D341Med (cell line): ENCODE results near the gene PIMREG.

Source experiments
- DNase-seq: peaks from one replicate; pipeline ENCODE4 v3.0.0; 2012; ENCODE audit warnings: low spot score

Gene PIMREG

DNA sequence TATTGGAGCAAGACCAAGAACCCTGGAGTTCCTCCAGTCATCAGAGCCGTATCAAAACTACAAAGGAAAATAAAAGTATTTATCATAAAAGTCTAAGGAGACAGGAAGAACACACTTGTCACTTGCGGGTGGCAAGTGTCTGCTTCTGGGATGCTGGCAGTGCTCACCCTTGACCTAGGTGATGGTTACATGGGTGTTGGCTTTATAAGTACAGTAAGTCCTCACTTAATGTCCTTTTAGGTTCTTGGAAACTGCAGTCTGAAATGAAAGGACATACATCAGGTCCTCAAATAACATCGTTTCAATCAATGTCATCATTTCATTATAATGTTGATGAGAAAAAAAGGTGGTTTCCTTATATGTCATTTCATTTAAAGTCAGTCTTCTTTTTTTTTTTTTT lies 6.3 kb upstream of the PIMREG start:
- no peak for DNase-seq

DNA sequence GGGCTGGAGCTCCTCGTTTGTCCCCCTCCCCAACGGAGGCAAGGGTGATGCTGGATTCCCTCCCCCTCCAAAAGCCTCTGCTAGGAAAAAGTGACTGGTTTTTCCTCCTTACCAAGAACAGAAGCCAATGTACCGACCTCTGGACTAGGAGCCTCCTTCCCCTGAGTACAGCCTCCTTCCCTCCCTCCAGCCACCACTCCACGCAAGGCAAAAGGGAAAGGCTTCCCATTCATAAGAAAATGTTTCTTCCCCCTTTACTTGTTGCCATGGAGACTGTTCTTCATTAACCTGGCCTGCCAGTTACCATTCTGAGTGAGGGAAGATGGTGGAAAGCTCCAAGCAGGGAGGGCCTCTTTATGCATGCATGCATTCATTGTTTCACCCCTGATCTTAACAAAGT lies 4.3 kb upstream of the PIMREG start:
- no peak for DNase-seq

DNA sequence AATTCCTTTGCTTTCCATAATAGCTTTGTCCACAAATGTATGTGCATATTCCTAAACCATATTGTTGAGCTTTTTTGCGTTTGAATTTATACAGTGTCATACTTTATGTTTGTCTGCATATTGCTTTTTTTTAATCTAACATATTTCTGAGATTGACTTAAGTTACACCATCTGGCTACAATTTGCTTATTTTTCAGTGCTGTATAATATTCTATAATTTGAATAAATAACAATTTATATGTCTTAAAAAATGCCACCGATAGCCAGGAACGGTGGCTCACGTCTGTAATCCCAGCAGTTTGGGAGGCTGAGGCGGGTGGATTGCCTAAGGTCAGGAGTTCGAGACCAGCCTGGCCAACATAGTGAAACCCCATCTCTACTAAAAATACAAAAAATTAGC lies 1.5 kb upstream of the PIMREG start:
- no peak for DNase-seq

DNA sequence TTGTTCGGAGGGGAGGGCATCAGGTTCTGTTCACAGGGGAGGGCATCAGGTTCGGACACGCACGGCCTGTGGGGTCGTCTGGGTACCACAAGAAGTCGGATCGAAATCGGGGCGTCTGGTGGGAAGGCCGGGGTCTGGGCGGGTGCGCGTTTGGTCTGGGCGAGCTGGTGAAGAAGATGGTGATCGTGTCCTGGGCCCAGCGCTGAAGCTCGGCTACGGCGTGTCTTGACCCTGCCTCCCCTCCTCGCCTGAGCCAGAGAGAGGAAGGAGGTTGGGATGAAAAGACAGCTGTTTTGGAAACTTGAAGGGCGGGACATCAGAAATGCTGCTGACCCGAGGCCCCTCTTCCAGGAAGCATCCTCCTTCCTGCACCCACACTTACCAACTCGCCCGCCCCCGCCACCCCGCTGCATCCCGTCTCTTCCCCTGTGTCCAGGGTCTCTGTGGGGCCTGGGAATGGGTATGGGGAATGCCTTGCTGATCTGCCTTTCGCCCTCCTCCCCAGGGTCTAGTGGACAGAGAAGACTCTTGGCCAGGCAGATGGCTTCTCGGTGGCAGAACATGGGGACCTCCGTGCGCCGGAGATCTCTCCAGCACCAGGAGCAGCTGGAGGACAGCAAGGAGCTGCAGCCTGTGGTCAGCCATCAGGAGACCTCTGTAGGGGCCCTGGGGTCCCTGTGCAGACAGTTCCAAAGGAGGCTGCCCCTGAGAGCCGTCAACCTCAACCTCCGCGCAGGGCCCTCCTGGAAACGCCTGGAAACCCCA lies 498 bp downstream of the PIMREG start:
- no peak for DNase-seq

DNA sequence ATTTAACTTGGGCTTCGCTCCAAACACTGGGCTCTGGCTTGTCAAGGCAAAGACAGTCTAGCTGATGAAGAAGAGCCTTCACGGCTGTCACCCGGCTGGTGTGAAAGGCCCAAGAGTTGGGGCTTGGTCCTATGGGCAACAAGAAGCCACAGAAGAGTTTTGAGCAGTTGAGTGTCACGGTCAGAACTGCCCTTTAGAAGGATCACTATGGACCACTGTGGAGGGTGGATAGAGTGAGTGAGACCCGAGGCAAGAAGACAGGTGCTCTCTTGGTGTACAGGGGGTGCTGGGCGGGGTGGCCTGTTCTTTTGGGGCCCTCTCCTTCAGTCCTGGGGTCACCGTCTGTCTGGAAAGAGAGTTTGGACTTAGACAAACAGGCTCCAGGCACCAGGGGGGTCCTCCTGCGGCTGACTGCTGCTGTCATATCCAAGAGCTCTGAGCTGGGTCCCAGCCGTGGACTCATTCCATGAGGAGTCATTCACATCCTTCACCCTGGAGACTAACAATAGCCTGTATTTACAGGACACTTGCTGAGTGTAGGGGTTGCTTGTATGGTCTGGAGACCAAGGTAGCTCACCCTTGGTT lies 2.4 kb downstream of the PIMREG start:
- DNase-seq, result no peak

DNA sequence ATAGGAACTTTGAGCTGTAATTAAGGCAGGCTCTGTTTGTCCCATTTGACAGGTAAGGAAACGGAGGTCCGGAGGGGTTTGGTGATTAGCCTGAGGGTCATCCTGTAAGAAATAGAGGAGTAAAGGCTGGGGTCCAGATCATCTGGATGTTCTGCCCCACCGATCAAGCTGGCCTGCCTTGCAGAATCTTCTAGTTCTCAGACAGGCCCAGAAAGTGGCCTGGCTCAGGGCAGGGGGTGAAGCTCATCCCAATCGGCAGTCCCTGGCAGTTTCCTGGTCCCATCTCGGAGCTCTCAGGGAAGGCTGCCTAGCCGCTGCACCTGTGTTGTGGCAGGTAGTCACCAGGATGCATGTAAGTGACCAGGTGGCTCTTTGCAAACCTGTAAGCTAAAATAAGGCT lies 4.2 kb downstream of the PIMREG start:
- no peak for DNase-seq

DNA sequence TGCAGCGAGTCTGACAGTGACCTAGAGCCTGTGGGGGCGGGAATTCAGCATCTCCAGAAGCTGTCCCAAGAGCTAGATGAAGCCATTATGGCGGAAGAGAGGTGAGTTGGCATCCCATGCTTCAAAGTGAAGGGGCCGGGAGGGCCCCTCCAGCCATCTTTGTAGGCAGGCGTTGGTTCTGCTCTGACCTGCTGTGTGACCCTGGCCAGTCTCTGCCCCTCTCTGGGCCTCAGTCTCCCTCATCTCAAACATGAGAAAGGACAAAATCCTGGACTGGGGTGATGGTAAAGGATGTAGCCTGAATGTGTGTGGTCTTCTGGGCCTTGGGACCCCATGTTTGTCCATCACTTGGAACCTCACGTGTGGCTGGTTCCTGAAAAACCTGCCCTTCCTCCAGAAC lies 5.1 kb downstream of the PIMREG start:
- no peak for DNase-seq

DNA sequence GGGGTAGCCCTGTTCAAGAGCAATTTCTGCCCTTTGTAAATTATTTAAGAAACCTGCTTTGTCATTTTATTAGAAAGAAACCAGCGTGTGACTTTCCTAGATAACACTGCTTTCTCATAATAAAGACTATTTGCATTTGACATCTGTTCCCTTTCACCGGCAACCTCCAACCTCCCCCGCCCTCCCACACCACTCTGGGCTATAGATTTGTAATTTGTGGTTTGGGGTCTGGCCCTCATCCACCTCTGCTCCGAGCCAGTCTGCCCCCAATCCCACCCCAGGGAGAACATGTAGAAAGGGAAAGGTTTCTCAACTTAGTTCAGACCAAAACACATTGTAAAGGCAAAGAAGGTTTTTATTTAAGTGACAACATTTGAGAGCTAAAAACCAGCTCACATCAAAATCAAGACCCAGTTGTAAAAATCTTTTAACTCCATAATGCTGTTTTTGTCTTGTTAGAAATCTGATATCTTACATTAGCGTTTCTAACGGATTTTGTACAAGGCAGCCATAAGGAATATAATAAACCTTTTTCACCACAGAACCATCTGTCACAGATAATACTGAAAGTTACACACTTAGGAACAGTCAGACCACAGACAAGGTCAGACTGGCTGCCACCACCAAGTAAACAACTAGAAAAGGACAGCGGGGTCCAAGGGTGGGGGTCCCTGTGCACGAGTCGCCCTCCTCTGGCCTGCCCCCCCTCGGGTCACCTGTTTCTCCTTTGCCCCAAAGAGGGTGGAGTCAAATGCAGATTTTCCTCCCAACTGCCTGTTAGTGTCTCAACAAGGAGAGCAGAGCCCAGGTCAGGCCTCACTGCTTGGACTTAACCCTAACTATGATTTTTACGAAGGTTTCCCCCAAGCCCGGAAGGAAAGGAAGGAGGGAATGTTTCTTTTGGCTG lies 6.9 kb downstream of the PIMREG start:
- DNase-seq, result no peak

DNA sequence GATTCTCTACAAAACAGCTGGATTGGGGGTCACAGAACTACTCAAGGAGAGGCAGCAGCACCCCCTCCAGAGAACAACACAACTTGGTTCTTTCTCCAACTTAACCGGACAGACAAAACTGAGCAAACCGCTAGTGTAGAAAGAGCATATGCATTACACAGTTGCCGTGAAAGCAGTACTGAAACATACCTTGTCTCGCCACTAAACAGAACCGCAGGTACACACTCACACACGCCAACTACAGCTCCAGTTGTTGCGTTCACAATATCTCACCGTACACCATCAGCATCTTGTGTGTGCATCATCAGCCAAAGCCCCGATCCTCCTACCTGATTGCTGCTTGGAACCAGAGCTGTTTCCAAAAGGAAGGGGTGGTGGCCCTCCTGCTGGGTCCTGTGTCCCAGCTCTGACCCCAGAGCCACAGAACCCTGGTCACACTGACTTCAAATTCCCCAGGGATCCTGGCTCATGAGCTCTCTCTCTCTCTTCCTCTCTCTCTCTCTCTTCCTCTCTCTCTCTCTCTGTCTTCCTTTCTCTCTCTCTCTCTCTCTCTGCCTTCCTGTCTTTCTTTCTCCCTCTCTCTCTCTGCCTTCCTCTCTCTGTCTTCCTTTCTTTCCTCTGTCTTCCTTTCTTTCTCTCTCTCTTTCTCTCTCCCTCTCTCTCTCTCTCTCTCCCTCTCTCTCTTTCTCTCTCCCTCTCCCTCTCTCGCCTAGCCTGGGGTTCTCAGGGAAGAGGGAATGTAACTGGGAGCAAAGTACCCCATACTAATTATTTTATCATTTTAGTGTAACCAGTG lies 8.4 kb downstream of the PIMREG start:
- DNase-seq, result no peak

DNA sequence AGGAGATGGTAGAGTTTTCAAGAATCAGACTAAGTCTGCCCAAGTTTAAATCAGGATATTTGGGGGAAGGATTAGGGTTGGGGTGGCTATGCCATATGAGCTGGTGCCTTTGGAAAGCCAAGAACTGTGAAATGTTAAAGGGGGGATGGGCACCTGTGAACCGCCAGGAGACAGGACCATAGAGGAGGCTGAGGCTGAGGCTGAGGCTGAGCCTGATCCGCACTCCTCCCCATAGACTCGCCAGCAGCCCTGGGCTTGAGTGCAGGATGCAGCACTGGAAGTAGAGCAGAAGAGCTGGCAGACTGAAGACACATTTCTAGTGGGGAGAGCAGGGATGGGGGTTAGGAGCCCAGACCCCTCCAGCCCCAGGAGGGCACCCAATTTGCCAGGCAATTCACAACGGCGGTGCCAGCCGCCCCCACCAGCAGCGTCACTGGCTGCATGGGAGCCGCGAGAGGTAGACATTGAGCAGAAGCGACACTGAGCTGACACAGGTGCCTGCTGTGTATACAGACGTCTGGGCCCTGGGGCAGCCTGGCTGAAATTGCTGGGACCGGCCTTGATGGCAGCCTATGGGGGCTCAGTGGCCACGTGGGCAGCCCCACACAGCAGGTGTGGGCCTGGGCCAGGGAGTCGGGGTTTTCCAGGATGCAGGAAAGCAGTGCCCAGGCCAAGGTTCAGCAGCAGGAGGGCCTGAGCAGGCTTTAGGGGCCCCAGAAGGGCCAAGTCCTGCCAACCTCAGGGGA lies 9.2 kb downstream of the PIMREG start:
- DNase-seq, result no peak

DNA sequence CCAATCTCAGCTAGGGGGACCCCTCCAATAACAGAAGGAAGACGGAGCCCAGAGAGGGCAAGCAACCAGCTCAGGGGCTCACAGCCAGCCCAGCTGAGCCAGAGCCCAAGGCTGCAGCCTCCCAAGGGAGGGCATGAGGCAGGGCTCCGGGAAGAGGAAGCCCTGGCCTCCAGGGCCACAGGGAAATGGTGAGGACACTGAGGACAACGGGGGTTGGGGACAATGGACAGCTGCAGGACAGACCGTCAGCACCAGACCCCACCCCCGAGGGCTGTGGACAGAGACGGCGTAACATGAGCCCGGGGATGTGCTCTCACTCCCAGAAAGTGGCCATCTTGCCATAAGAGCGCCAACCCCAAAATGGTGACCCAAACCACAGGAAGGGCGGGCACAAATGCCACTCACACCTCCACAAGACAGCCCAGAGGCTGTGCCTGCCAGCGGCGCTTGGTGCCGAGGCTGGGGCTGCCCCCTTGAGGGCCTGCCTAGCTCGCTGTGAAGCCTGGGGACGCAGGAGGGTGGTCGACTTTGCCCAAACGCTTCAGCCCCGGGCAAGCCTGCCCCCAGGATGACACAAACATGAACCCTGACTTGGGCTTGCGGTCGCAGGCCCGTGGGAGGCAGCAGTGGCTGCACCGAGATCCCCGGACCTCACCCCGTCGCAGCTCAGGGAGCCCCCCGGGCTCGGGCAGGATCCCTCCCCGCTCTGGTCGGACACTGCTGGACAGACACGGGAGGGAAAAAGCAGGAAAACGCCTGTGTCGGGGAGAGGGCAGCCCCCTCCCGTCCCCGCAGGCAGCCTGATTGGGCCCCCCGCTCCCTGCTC lies 10.5 kb downstream of the PIMREG start:
- no peak for DNase-seq

DNA sequence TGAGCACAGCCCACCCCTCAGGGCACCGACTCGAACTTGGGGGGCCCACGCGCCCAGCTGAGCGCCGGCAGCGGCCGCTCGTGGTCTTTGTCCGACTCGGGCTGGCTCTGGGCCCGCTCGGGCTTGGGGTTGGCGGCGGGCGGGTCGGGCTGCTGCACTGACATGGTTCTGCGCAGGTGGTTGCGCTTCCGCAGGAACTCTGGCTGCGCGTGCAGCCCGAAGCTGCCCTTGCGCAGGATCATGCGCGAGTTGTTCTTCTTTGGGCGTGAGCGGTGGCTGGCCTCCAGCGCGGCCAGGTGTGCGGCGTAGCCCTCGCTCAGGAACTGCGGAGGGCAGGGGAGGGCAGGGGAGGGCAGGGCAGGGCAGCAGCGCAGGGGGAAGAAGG lies 11.1 kb downstream of the PIMREG start:
- no peak for DNase-seq

DNA sequence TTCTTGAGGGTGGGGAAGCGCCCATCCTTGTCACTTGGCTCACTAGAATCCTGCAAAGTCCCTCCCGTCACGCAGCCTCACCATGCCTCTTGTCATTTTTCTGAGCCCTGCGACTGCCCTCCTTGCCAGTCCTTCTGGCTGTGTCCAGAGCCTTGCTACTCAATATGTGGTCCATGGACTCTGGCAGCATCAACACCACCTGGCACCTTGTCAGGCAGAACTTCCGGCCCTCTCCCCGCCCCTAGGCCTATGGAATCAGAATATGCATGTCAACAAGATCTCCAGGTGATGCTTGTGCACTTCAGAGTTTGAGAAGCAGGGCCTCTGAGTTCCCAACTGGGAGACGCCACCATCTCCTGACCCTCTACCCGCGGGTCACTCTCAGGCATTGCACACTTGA lies 12.1 kb downstream of the PIMREG start:
- DNase-seq, result no peak

DNA sequence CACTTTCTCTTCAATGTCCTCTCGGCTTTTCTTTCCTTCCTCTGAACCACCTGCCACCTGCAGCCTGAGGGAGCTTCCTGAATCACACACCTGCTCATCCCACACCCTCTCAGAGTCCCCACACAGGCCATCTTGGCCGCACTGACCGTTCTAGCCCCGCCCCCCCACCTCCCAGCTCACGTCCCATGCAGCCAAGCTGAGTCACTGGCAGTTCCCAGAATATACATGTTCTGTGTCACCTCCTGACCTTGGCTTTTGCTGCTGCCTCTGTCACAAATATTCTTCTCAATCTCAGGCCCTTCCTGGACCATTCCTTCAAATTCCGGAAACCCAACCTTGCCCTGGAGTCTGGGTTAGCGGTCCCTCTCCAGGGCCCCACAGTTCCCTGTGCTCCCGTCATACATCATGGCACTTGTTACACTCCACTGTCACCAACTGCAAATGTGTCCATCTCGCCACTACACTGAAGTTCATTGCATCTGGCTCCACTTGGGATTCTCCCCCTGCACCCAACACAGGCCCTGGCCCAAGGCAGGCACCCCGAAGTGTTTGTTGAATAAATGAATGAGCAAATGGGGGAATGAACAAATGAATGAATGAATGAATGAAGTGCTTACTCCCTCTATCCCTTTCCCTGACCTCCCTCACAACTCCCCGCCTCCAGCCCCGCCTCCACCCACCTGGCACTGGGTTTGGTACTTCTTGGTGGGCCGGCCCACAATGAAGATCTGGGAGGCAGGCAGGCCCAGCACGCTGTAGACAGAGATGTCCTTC lies 12.8 kb downstream of the PIMREG start:
- no peak for DNase-seq

DNA sequence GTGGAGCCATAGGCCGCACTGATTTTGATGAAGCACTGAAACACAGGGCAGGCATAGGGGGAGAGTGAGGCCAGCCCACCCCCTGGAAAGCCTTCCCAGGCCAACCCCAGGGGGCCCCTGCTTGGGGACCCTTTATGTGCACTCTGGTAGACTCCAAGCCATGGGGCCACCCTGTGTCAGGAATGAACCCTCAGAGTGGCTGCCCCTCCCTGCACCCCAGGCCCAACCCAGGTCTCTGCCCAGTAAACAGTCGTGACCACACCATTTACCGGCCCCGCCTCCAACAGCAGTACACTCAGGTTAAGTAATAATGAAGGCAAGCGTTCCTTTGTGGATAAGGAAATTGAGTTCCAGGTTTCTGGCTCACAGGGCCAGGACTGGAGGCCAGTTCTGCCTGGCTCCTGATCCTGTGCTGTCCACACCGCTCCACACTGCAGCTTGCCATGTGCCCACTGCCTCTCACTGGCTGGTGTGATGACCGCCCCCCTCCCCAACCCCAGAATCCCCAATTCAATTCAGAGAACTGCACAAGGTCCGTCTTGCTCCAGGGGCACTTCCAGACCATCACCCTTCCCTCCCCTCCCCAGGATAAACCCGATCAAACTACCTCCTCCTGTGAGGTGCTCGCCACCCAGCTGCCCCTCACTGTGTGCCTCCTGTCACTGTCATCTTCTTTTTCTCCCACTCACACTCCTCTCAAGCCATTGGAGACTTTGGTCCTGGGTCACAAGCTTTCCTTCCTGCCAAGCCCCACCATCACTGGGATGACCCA lies 13.6 kb downstream of the PIMREG start:
- no peak for DNase-seq

DNA sequence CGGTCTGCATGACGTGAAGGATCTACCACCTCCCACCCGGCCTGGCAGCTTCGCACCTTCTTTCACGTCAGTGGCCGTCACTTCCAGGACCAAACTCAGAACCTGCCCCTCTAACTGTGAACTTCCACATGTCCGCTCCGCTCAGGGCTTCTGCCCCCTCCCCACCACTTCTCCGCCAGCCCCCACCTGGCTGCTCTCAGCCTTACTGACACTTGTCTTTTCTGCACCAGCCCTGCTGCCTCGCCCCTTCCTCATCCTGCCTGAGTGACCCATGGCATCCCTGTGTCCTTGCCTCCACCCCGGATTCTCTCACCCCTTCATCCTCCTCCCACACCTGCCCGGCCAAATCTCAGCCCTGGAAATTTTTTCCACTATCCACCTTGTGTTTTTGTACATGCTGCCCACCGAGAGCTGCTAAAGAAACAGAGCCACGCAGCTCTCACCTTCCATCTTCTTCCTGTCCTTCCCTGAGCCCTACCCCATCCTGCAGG lies 14.2 kb downstream of the PIMREG start:
- DNase-seq, result no peak

DNA sequence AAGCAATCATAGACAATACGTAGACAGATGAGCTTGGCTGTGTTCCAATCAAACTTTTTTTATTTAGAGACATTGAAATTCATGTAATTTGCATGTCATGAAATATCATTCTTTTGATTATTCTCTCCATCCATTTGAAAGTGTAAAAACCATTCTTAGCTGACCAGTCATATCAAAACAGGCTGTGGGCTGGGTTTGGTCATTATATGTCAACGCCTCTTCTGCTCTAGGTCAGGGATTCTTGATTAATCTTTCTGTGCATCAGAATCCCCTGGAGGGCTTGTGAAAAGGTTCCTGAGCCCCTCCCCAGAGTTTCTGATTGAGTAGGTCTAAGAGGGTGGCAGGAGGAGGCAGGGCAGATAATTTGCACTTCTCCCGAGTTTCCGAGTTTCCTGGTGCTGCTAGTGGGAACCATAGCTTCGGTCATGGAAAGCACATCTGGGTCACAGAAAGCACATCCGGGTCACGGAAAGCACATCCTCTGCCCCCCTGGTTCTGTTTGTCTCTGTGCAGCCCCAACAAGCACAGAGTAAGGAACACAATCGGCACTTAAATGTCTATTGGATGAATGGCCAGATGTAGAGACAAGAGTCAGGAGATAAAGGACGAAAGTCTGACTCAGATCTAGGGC lies 16.4 kb downstream of the PIMREG start:
- DNase-seq, result no peak

DNA sequence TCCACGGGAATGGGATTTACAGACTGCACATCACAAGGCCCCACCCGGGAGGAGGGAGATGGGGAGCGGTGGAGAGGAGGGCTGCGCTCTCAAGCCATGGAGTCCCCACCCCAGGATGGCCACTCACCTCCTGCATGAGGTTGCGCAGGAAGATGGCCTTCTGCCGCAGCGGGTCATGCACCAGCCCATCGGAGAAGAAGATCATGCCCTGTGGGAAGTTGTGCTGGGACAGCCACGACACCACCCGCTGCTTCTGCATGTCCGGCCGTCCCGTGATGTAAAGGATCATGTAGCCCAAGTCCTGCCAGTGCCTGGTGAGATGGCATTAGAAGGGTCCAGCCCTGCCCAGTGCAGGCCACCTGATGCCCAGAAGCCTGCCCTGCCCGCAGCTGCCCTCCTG lies 17.0 kb downstream of the PIMREG start:
- no peak for DNase-seq
